ENCODE measurements around the gene IL18.
"Not testable (repeated sequence)": the region's sequence is repeated elsewhere in the genome, so short reads cannot be mapped to it uniquely, and the experiment has no call there.

IL18 gene

GRCh38 chr11:112163875-112164685 lies at the start of gene IL18:
TSS of gene IL18 (minus strand) at chr11:112164094. CDS start at chr11:112155053, 9,041 bp downstream.
- DNase-seq = no peak

GRCh38 chr11:112212710-112213109 lies 48.8 kb upstream of the IL18 start:
- no peak for DNase-seq

GRCh38 chr11:112212290-112212689 lies 48.4 kb upstream of the IL18 start:
- no peak for DNase-seq

- DNase-seq = no peak
These were observed 47.6 kb upstream of the IL18 start for GRCh38 chr11:112211536-112211935.

- no peak for DNase-seq
These were observed 47.0 kb upstream of the IL18 start for GRCh38 chr11:112210890-112211289.

- no peak for DNase-seq
These were observed 42.2 kb upstream of the IL18 start for GRCh38 chr11:112206071-112206470.

- DNase-seq = no peak
These were observed 36.4 kb upstream of the IL18 start for GRCh38 chr11:112200252-112200651.

- not testable (repeated sequence) for DNase-seq
These were observed 35.2 kb upstream of the IL18 start for GRCh38 chr11:112199101-112199500.

GRCh38 chr11:112196519-112197087 lies 32.7 kb upstream of the IL18 start:
- DNase-seq = no peak

GRCh38 chr11:112195951-112196351 lies 32.1 kb upstream of the IL18 start:
- no peak for DNase-seq

GRCh38 chr11:112195113-112195512 lies 31.2 kb upstream of the IL18 start:
- not testable (repeated sequence) for DNase-seq

- DNase-seq = no peak
These were observed 22.4 kb upstream of the IL18 start for GRCh38 chr11:112186304-112186703.

GRCh38 chr11:112185883-112186282 lies 22.0 kb upstream of the IL18 start:
- no peak for DNase-seq

- no peak for DNase-seq
These were observed 19.0 kb upstream of the IL18 start for GRCh38 chr11:112182867-112183266.

- no peak for DNase-seq
These were observed 15.7 kb upstream of the IL18 start for GRCh38 chr11:112179601-112180000.

- DNase-seq = no peak
These were observed 15.0 kb upstream of the IL18 start for GRCh38 chr11:112178936-112179335.

- no peak for DNase-seq
These were observed 14.5 kb upstream of the IL18 start for GRCh38 chr11:112178428-112178827.

- no peak for DNase-seq
These were observed 13.7 kb upstream of the IL18 start for GRCh38 chr11:112177589-112177988.

- no peak for DNase-seq
These were observed 12.2 kb upstream of the IL18 start for GRCh38 chr11:112176077-112176476.

- DNase-seq = no peak
These were observed 11.7 kb upstream of the IL18 start for GRCh38 chr11:112175599-112175952.

GRCh38 chr11:112174789-112175598 lies 11.1 kb upstream of the IL18 start, which contains the start of gene BCO2:
TSS of gene BCO2 (plus strand) at chr11:112175512. CDS start at chr11:112175602, 90 bp downstream.
- DNase-seq = no peak

GRCh38 chr11:112173152-112173551 lies 9.3 kb upstream of the IL18 start:
- DNase-seq = no peak

- no peak for DNase-seq
These were observed 8.6 kb upstream of the IL18 start for GRCh38 chr11:112172362-112172994.
